Neural cell (in vitro differentiated cells): ENCODE measurements around the gene CTDP1. TPM values are rescaled to one million over a fixed set of nuclear protein-coding genes. Genes with fewer than 3 reads are reported as not detected.

Experiments
- H2AFZ ChIP-seq: fragments of 200-600, 300-800 bp; sonication (generic), shearing (Covaris generic); 2 replicates; pipeline ENCODE4 v1.6.0; 2014; ENCODE audit warnings: low read depth, mild to moderate bottlenecking, antibody characterized with exemption, low read length, moderate library complexity
- H3F3A ChIP-seq: fragments of 200-600 bp; shearing (Covaris generic); 2 replicates; pipeline ENCODE4 v1.6.1; 2016; ENCODE audit warnings: mild to moderate bottlenecking, moderate library complexity, mixed read lengths, antibody characterized with exemption, low read length; ENCODE audit not compliant: insufficient read depth, poor library complexity, severe bottlenecking
- H3K27ac ChIP-seq: fragments of 200-600, 300-800 bp; sonication (generic), shearing (Covaris generic); 2 replicates; pipeline ENCODE4 v1.5.1; 2014; ENCODE audit warnings: mild to moderate bottlenecking, low read length, moderate library complexity
- H3K27me3 ChIP-seq: fragments of 300-800, 200-600 bp; sonication (generic), shearing (Covaris generic); 2 replicates; pipeline ENCODE4 v1.6.0; 2014; ENCODE audit warnings: mild to moderate bottlenecking, low read depth, low read length, moderate library complexity; ENCODE audit not compliant: insufficient read depth
- H3K36me3 ChIP-seq: fragments of 300-800, 200-600 bp; sonication (generic), shearing (Covaris generic); 2 replicates; pipeline ENCODE4 v1.5.1; 2014; ENCODE audit warnings: mild to moderate bottlenecking, antibody characterized with exemption, low read length, moderate library complexity; ENCODE audit not compliant: insufficient read depth
- H3K4me2 ChIP-seq: fragments of 300-800, 200-600 bp; sonication (generic), shearing (Covaris generic); 2 replicates; pipeline ENCODE4 v1.6.0; 2014; ENCODE audit warnings: mild to moderate bottlenecking, low read length
- H3K4me3 ChIP-seq: fragments of 300-800, 200-600 bp; sonication (generic), shearing (Covaris generic); 2 replicates; pipeline ENCODE4 v1.5.1; 2014; ENCODE audit warnings: mild to moderate bottlenecking, low read length, moderate library complexity
- H3K79me2 ChIP-seq: fragments of 200-600 bp; shearing (Covaris generic); replicated peaks from 2 replicates; pipeline ENCODE4 v1.6.0; 2014; ENCODE audit warnings: mild to moderate bottlenecking, low read length, moderate library complexity; ENCODE audit not compliant: insufficient read depth
- H3K9ac ChIP-seq: fragments of 300-800, 200-600 bp; sonication (generic), shearing (Covaris generic); 2 replicates; pipeline ENCODE4 v1.6.1; 2016; ENCODE audit warnings: mild to moderate bottlenecking, low read length, mixed read lengths
- H3K9me2 ChIP-seq: fragments of 200-600 bp; shearing (Covaris generic); 2 replicates; pipeline ENCODE4 v1.6.1; 2016; ENCODE audit warnings: mild to moderate bottlenecking, low read length, mixed read lengths; ENCODE audit not compliant: insufficient read depth
- H3K9me3 ChIP-seq: fragments of 200-600, 300-800 bp; sonication (generic), shearing (Covaris generic); 2 replicates; pipeline ENCODE4 v1.6.1; 2016; ENCODE audit warnings: mild to moderate bottlenecking, mixed run types, low read length, moderate library complexity, mixed read lengths
- H4K20me1 ChIP-seq: fragments of 200-600 bp; shearing (Covaris generic); 2 replicates; pipeline ENCODE4 v1.6.1; 2016; ENCODE audit warnings: mild to moderate bottlenecking, mixed run types; ENCODE audit not compliant: insufficient read depth
- CTCF ChIP-seq: fragments of 450-650 bp; IDR thresholded peaks from 2 replicates; pipeline ENCODE4 v1.5.1; 2014; ENCODE audit warnings: antibody characterized with exemption, mild to moderate bottlenecking, moderate library complexity; ENCODE audit not compliant: poor library complexity, severe bottlenecking
- EP300 ChIP-seq: fragments of 450-650 bp; conservative IDR thresholded peaks from 2 replicates; pipeline ENCODE4 v1.6.1; 2014; ENCODE audit warnings: antibody characterized with exemption, mild to moderate bottlenecking, moderate library complexity; ENCODE audit not compliant: poor library complexity, severe bottlenecking
- EZH2 ChIP-seq: fragments of 200-600, 300-800 bp; shearing (Covaris generic), sonication (generic); IDR thresholded peaks from 2 replicates; pipeline ENCODE4 v1.6.1; 2014; ENCODE audit warnings: antibody characterized with exemption, low read length, borderline replicate concordance, mild to moderate bottlenecking; ENCODE audit not compliant: insufficient read depth, poor library complexity, severe bottlenecking
- MXI1 ChIP-seq: fragments of 450-650 bp; conservative IDR thresholded peaks from 2 replicates; pipeline ENCODE4 v1.6.1; 2014; ENCODE audit warnings: antibody characterized with exemption, mild to moderate bottlenecking; ENCODE audit not compliant: poor library complexity, severe bottlenecking
- POLR2AphosphoS5 ChIP-seq: IDR thresholded peaks from 2 replicates; pipeline ENCODE4 v1.6.1; 2012
- RAD21 ChIP-seq: fragments of 450-650 bp; conservative IDR thresholded peaks from 2 replicates; pipeline ENCODE4 v1.6.1; 2014; ENCODE audit warnings: antibody characterized with exemption, mild to moderate bottlenecking, moderate library complexity
- SMC3 ChIP-seq: fragments of 450-650 bp; conservative IDR thresholded peaks from 2 replicates; pipeline ENCODE4 v1.6.1; 2014; ENCODE audit warnings: antibody characterized with exemption, mild to moderate bottlenecking, moderate library complexity; ENCODE audit not compliant: poor library complexity
- TAF1 ChIP-seq: IDR thresholded peaks from 2 replicates; pipeline ENCODE4 v1.6.1; 2012; ENCODE audit warnings: low read depth
- polyA plus RNA-seq: library from polyadenylated mRNA; depleted of rRNA; stranded (reverse); fragments of >200 nt; gene quantifications from 2 replicates; pipeline ENCODE4 v1.2.3, GENCODE V29; 2014
- TF ChIP-seq, protein P1 (sequence below): IDR thresholded peaks from 2 replicates; pipeline ENCODE4 v1.6.1; 2012; ENCODE audit warnings: borderline replicate concordance

CTDP1 gene
- polyA plus RNA-seq, 1 donor from 2014 or later = 22.3 TPM

DNA sequence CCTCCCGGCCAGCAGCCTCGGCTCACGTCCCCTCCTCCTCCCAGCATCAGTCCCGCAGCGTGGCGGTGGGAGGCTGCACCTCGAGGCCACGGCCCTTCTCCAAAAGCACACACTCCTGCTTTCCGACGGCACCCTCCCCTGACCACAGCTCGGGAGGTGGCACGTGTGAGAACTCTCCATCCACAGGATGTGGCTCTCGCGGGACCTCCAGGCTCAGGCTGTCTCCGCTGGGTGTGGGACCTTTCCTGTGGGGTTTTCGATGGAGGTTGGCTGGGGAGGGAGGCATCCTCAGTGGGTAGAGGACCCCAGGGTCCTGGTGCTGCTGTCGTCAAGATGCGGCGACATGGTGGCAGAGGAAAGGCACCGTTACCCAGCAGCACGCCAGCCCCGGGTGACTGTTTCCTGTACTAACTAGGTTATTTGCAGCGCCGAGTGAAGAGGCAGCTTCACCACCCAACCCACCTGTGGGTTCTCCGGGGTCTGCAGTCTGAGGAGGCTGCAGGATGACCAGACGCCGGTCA is 75.3 kb downstream of the CTDP1 start:
- Histone ChIP-seq H3K27me3 (no peaks in the 10 kb centered on the region), H4K20me1 (no peaks in the 10 kb centered on the region), H2AFZ (no peak overlapping the region), H3K9me2 (no peaks in the 10 kb centered on the region), H3K36me3 (no peaks in the 10 kb centered on the region), H3K79me2 (no peaks in the 10 kb centered on the region), H3K27ac (no peak overlapping the region), H3K4me3 (no peak overlapping the region), H3F3A (no peaks in the 10 kb centered on the region), H3K4me2 (no peak overlapping the region), H3K9me3 (no peaks in the 10 kb centered on the region), H3K9ac (no peak overlapping the region)
- TF ChIP-seq EP300 = no peak
- no peak for TF ChIP-seq MXI1
- no peak for TF ChIP-seq SMC3
- TF ChIP-seq POLR2AphosphoS5 = no peak
- TF ChIP-seq EZH2 = no peak
- TF ChIP-seq, protein P1, sequence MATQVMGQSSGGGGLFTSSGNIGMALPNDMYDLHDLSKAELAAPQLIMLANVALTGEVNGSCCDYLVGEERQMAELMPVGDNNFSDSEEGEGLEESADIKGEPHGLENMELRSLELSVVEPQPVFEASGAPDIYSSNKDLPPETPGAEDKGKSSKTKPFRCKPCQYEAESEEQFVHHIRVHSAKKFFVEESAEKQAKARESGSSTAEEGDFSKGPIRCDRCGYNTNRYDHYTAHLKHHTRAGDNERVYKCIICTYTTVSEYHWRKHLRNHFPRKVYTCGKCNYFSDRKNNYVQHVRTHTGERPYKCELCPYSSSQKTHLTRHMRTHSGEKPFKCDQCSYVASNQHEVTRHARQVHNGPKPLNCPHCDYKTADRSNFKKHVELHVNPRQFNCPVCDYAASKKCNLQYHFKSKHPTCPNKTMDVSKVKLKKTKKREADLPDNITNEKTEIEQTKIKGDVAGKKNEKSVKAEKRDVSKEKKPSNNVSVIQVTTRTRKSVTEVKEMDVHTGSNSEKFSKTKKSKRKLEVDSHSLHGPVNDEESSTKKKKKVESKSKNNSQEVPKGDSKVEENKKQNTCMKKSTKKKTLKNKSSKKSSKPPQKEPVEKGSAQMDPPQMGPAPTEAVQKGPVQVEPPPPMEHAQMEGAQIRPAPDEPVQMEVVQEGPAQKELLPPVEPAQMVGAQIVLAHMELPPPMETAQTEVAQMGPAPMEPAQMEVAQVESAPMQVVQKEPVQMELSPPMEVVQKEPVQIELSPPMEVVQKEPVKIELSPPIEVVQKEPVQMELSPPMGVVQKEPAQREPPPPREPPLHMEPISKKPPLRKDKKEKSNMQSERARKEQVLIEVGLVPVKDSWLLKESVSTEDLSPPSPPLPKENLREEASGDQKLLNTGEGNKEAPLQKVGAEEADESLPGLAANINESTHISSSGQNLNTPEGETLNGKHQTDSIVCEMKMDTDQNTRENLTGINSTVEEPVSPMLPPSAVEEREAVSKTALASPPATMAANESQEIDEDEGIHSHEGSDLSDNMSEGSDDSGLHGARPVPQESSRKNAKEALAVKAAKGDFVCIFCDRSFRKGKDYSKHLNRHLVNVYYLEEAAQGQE = no peak
- no peak for TF ChIP-seq TAF1
- no peak for TF ChIP-seq RAD21
- no peak for TF ChIP-seq CTCF

DNA sequence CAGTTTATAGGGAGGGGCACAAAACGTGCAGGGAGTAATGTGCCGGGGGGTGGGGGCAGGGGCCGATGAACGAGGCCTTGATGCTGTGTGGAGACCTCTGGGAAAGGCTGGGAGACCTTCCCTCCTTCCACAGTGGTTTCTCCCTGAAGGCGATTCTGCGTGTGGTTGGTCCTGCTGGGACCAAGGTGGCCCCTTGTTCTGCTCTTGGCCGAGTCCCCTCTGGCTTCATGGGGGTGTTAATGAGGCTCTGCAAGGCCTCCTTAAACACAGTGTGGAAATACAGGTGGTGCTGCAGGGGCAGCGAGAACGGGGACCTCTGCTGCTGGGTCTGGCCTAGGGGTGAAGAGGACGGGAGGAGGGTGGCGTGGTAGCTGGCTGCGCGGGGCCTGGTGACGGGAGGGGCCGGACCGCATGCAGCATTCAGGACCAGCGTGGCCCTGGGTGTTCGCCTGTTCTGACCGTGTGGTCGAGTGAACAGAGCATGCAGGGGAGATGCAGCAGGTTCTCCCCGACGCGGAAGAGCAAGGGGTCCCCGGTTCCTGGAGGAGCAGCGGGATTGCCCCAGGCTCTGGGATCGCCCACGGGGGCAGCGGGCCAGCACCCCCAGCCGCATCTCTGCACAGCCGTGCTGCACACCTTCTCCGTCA is 76.0 kb downstream of the CTDP1 start:
- Histone ChIP-seq H3F3A (no peaks in the 10 kb centered on the region), H3K4me2 (no peak overlapping the region), H3K9ac (no peak overlapping the region), H3K9me2 (no peaks in the 10 kb centered on the region), H3K9me3 (no peaks in the 10 kb centered on the region), H2AFZ (no peak overlapping the region), H4K20me1 (no peaks in the 10 kb centered on the region), H3K4me3 (no peak overlapping the region), H3K79me2 (no peaks in the 10 kb centered on the region), H3K36me3 (no peaks in the 10 kb centered on the region), H3K27ac (no peak overlapping the region), H3K27me3 (no peaks in the 10 kb centered on the region)
- TF ChIP-seq EP300 = no peak
- TF ChIP-seq RAD21 = no peak
- no peak for TF ChIP-seq EZH2
- TF ChIP-seq CTCF = no peak
- no peak for TF ChIP-seq MXI1
- no peak for TF ChIP-seq SMC3
- TF ChIP-seq TAF1 = no peak
- TF ChIP-seq POLR2AphosphoS5 = no peak
- TF ChIP-seq, protein P1 = no peak
